HepG2 (cell line): Measurements from ENCODE around the gene IGFLR1. TPM values are rescaled to one million over a fixed set of nuclear protein-coding genes. Genes with fewer than 3 reads are reported as not detected.

ENCODE experiments used
- ATAC-seq: fragments of 200-7000 bp; cut with Tn5 transposase; 3 replicates; pipeline ENCODE4 v1.9.1; 2020; ENCODE audit warnings: mild to moderate bottlenecking, moderate library complexity
- BruUV-seq: library from RNA; stranded (reverse); fragments of 400-500 nt; replicated peaks from 2 replicates; lab custom pipeline; 2021; lab: Mats Ljungman, UMichigan
- CTCF ChIA-PET: fragments of 300-600 bp; formaldehyde crosslinking; extraction: SDS; loops from one replicate; lab custom pipeline; 2021; ENCODE audit warnings: low total read pairs, inconsistent platforms, low intra/inter-chr PET ratio; lab: Yijun Ruan, JAX
- POLR2A ChIA-PET: fragments of 350-600 bp; sonication (Branson Sonifier 250); formaldehyde crosslinking; loops from one replicate; lab custom pipeline; 2020; ENCODE audit warnings: antibody characterized with exemption, inconsistent platforms; lab: Yijun Ruan, JAX
- DNase-seq: peaks from one replicate; pipeline ENCODE4 v3.0.0-alpha.2; 2015; ENCODE audit warnings: low spot score
- FAIRE-seq: peaks from 3 replicates; lab custom pipeline; 2011; peaks lifted over from hg19 to GRCh38; lab: Jason Lieb, UNC
- H2AFZ ChIP-seq: one replicate; pipeline ENCODE4 v1.6.1; 2011; ENCODE audit warnings: low read length, inconsistent platforms
- H3K27ac ChIP-seq: fragments of 300-600 bp; 3 replicates; pipeline ENCODE4 v1.8.0; 2011; ENCODE audit warnings: mixed run types, mild to moderate bottlenecking, mixed read lengths, low read length, inconsistent platforms; ENCODE audit not compliant: insufficient read depth; ENCODE audit errors: extremely low read length
- H3K27me3 ChIP-seq, 2 experiments: fragments of 200-600 bp in 1 of 2; 2 replicates in 1 of 2; 3 replicates in 1 of 2; pipeline versions ENCODE4 v1.6.0 to v1.8.0; 2011; ENCODE audit warnings: low read length in 2 of 2, mild to moderate bottlenecking in 2 of 2, moderate library complexity in 2 of 2, inconsistent platforms in 1 of 2; ENCODE audit not compliant: insufficient read depth in 2 of 2, control insufficient read depth in 1 of 2
- H3K36me3 ChIP-seq, 2 experiments: fragments of 200-600 bp in 1 of 2; replicated peaks in 1 of 2; 2 replicates in 1 of 2; 3 replicates in 1 of 2; pipeline versions ENCODE4 v1.5.1 to v1.8.0; 2011; ENCODE audit warnings: low read length in 2 of 2, inconsistent platforms in 1 of 2; ENCODE audit not compliant: insufficient read depth in 2 of 2, control insufficient read depth in 1 of 2
- H3K4me1 ChIP-seq: 2 replicates; pipeline ENCODE4 v1.5.1; 2012; ENCODE audit warnings: low read length, inconsistent platforms; ENCODE audit not compliant: insufficient read depth
- H3K4me2 ChIP-seq: 2 replicates; pipeline ENCODE4 v1.6.0; 2011; ENCODE audit warnings: low read depth, low read length, inconsistent platforms
- H3K4me3 ChIP-seq, 3 experiments: fragments of 200-600 bp in 1 of 3; sonication (generic), shearing (Covaris generic) in 1 of 3; replicated peaks in 1 of 3; 2 replicates each; pipeline ENCODE4 v1.5.1; 2011 to 2016; ENCODE audit warnings: low read length in 3 of 3, inconsistent platforms in 2 of 3, low read depth in 2 of 3, mild to moderate bottlenecking in 2 of 3, control low read depth in 1 of 3, mixed read lengths in 1 of 3; ENCODE audit not compliant: insufficient read depth in 1 of 3
- H3K79me2 ChIP-seq: one replicate; pipeline ENCODE4 v1.6.1; 2011; ENCODE audit warnings: low read length, inconsistent platforms; ENCODE audit not compliant: insufficient read depth
- H3K9ac ChIP-seq: 2 replicates; pipeline ENCODE4 v1.6.0; 2011; ENCODE audit warnings: mild to moderate bottlenecking, low read depth, low read length, inconsistent platforms; ENCODE audit not compliant: insufficient read depth
- H3K9me3 ChIP-seq: 2 replicates; pipeline ENCODE4 v1.5.1; 2012; ENCODE audit warnings: mild to moderate bottlenecking, low read length
- H4K20me1 ChIP-seq: 2 replicates; pipeline ENCODE4 v1.6.0; 2011; ENCODE audit warnings: inconsistent platforms, mild to moderate bottlenecking, low read length, moderate library complexity; ENCODE audit not compliant: insufficient read depth
- ARHGAP35 ChIP-seq: sonication (generic); formaldehyde crosslinking; IDR thresholded peaks from 2 replicates; pipeline ENCODE4 v1.9.0; 2022; ENCODE audit warnings: mild to moderate bottlenecking, inconsistent platforms, moderate library complexity, missing genetic modification reagents, borderline replicate concordance
- ATF7-NPFF ChIP-seq: sonication (generic); formaldehyde crosslinking; IDR thresholded peaks from 2 replicates; pipeline ENCODE4 v1.8.1; 2023; ENCODE audit warnings: mild to moderate bottlenecking, low read depth, missing genetic modification reagents, moderate library complexity
- DR1 ChIP-seq: sonication (generic); formaldehyde crosslinking; IDR thresholded peaks from 2 replicates; pipeline ENCODE4 v1.8.0; 2021; ENCODE audit warnings: mild to moderate bottlenecking, missing genetic modification reagents, inconsistent platforms
- KLF15 ChIP-seq: sonication (generic); formaldehyde crosslinking; IDR thresholded peaks from 2 replicates; pipeline ENCODE4 v1.8.1; 2023; ENCODE audit warnings: borderline replicate concordance, mild to moderate bottlenecking, inconsistent platforms, missing genetic modification reagents, mixed read lengths
- KLF9 ChIP-seq: IDR thresholded peaks from 2 replicates; pipeline ENCODE4 v1.6.1; 2016; ENCODE audit warnings: low read depth
- MYNN ChIP-seq: sonication (generic); formaldehyde crosslinking; IDR thresholded peaks from 2 replicates; pipeline ENCODE4 v1.4.0; 2020; ENCODE audit warnings: mild to moderate bottlenecking, low read depth, missing genetic modification reagents
- PHF20 ChIP-seq: sonication (generic); formaldehyde crosslinking; IDR thresholded peaks from 2 replicates; pipeline ENCODE4 v1.5.0; 2020; ENCODE audit warnings: mild to moderate bottlenecking, missing genetic modification reagents
- RBFOX2 ChIP-seq: fragments of 200-400 bp; formaldehyde crosslinking; IDR thresholded peaks from 2 replicates; pipeline ENCODE4 v1.6.1; 2017; ENCODE audit warnings: low read depth, mild to moderate bottlenecking, low read length
- SAP130 ChIP-seq: IDR thresholded peaks from 2 replicates; pipeline ENCODE4 v1.6.1; 2016; ENCODE audit warnings: low read depth
- TSC22D2 ChIP-seq: sonication (generic); formaldehyde crosslinking; IDR thresholded peaks from 2 replicates; pipeline ENCODE4 v1.5.1; 2020; ENCODE audit warnings: missing genetic modification reagents, mild to moderate bottlenecking, borderline replicate concordance
- ZBTB7B ChIP-seq: sonication (generic); formaldehyde crosslinking; IDR thresholded peaks from 2 replicates; pipeline ENCODE4 v1.4.0; 2020; ENCODE audit warnings: missing genetic modification reagents
- ZNF383 ChIP-seq: sonication (generic); formaldehyde crosslinking; IDR thresholded peaks from 2 replicates; pipeline ENCODE4 v1.4.0; 2020; ENCODE audit warnings: missing genetic modification reagents, mild to moderate bottlenecking, borderline replicate concordance
- WGBS: methylation state at CpG from one replicate; pipeline ENCODE4 v1.1.6; 2017; ENCODE audit warnings: low lambda C conversion rate; 5-methylcytosine and 5-hydroxymethylcytosine counted together
- in situ Hi-C: cut with HindIII; loops from 2 replicates; pipeline ENCODE4 v1.10.0; 2017; ENCODE audit warnings: low pct_unique_long_range_greater_than_20kb; ENCODE audit not compliant: extremely low pct_ligation_motif_present
- intact Hi-C: fragments of 100-400 bp; cut with micrococcal nuclease; formaldehyde crosslinking; loops from one replicate; pipeline ENCODE4 v1.10.0; 2022; ENCODE audit not compliant: unreplicated experiment
- polyA plus RNA-seq, 8 experiments: library from polyadenylated mRNA; depleted of rRNA in 3 of 8; stranded (reverse) in 7 of 8; unstranded in 1 of 8; fragments of >200 nt; fragmentation: Illumina TruSeq in 4 of 8; extraction: Trizol in 4 of 8; gene quantifications; 2 replicates each; pipeline versions ENCODE4 v1.2.1 to v1.2.3, GENCODE V29; 2011 to 2016; ENCODE audit warnings: low read depth in 4 of 8, missing spikeins in 1 of 8, mixed read lengths in 1 of 8; ENCODE audit not compliant: insufficient read depth in 1 of 8
- total RNA-seq, 5 experiments: library from RNA; depleted of rRNA; stranded (reverse); fragments of >200 nt; fragmentation: Illumina TruSeq; extraction: Trizol; gene quantifications; 2 replicates each; pipeline ENCODE4 v1.2.3, GENCODE V29; 2016; ENCODE audit warnings: low read depth in 1 of 5
- TF ChIP-seq, protein P1 (sequence below): sonication (generic); formaldehyde crosslinking; conservative IDR thresholded peaks from 2 replicates; pipeline ENCODE4 v1.8.0; 2022; ENCODE audit warnings: mild to moderate bottlenecking, moderate library complexity, missing genetic modification reagents
- TF ChIP-seq, protein P2 (sequence below): sonication (generic); formaldehyde crosslinking; IDR thresholded peaks from 2 replicates; pipeline ENCODE4 v1.5.0; 2020; ENCODE audit warnings: missing genetic modification reagents
- TF ChIP-seq, protein P3 (sequence below): IDR thresholded peaks from 2 replicates; pipeline ENCODE4 v1.6.1; 2016; ENCODE audit warnings: missing genetic modification reagents, missing compliant biosample characterization
- TF ChIP-seq, protein P4 (sequence below): sonication (generic); formaldehyde crosslinking; IDR thresholded peaks from 2 replicates; pipeline ENCODE4 v1.8.0; 2022; ENCODE audit warnings: mild to moderate bottlenecking, missing genetic modification reagents, moderate library complexity
- TF ChIP-seq, protein P5 (sequence below): IDR thresholded peaks from 2 replicates; pipeline ENCODE4 v1.6.1; 2016

Gene IGFLR1
- total and polyA plus RNA-seq, 2 of the 13 experiments (the other 11 are each of a cell fraction or from before 2014, with no cell fraction given), result 5.4 to 8.9 TPM

DNA sequence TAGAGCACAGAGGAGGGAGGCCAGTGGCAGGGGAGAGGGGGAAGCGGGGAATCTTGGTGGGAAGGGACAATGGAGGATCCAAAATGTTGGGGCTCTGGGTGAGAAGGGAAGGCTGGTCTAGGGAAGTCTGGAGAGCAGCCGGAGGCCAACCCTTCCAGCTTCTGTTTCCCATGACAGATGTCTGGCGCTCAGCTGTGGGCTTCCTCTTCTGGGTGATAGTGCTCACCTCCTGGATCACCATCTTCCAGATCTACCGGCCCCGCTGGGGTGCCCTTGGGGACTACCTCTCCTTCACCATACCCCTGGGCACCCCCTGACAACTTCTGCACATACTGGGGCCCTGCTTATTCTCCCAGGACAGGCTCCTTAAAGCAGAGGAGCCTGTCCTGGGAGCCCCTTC lies 4.3 kb upstream of the IGFLR1 start (continued):
- TF ChIP-seq ZNF383 (CRISPR knock-in tag) (no peak), ATF7-NPFF (CRISPR knock-in tag) (no peak)
- TF ChIP-seq, protein P1, sequence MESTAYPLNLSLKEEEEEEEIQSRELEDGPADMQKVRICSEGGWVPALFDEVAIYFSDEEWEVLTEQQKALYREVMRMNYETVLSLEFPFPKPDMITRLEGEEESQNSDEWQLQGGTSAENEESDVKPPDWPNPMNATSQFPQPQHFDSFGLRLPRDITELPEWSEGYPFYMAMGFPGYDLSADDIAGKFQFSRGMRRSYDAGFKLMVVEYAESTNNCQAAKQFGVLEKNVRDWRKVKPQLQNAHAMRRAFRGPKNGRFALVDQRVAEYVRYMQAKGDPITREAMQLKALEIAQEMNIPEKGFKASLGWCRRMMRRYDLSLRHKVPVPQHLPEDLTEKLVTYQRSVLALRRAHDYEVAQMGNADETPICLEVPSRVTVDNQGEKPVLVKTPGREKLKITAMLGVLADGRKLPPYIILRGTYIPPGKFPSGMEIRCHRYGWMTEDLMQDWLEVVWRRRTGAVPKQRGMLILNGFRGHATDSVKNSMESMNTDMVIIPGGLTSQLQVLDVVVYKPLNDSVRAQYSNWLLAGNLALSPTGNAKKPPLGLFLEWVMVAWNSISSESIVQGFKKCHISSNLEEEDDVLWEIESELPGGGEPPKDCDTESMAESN (CRISPR knock-in tag), result no peak

DNA sequence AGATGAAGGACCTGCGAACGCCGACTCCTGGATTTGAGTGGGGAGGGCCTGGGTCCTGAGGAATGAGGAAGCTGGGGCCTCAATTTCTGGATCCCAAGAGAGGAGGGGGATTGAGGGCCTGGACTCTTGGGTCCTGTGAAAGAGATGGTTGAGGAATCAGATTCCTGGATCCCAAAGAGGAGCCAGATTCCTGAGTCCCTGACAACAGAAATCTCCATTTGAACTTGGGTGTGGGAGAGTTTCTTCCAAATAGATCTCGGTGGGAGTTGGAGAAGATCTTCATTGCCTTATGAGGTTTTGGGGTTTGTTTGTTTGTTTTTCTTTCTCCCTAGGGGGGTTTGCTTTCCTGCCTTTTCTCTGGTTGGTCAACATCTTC lies 3.8 kb upstream of the IGFLR1 start:
- POLR2A ChIA-PET, result interaction anchor here (0.6 to 1.9 kb wide), 9 partner anchors 11 to 102 kb away, joined by 3 to 11 read pairs (median 3); partner anchors contain the start of genes COX6B1, HSPB6 and PROSER3
- H3K9ac ChIP-seq, result peak overlapping the region; percentile 84
- in situ Hi-C loops, result no loop called here
- no peaks in the 10 kb centered on the region for H3K36me3 ChIP-seq
- H3K4me1 ChIP-seq, result peaks cover 51% of the 10 kb centered on the region
- no peak for ATAC-seq
- H3K79me2 ChIP-seq, result peaks cover 20% of the 10 kb centered on the region
- TF ChIP-seq, protein P2, sequence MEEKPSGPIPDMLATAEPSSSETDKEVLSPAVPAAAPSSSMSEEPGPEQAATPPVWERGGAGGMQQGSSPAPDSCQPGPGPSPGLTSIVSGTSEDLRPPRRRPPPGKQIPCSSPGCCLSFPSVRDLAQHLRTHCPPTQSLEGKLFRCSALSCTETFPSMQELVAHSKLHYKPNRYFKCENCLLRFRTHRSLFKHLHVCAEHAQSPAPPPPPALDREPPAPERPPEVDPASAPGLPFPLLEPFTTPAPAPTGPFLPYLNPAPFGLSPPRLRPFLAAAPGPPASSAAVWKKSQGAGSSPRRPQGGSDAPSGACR (CRISPR knock-in tag), result no peak
- TF ChIP-seq KLF9 (CRISPR knock-in tag) (no peak), MYNN (CRISPR knock-in tag) (no peak), SAP130 (CRISPR knock-in tag) (no peak), DR1 (no peak), TSC22D2 (CRISPR knock-in tag) (no peak), RBFOX2 (no peak), KLF15 (CRISPR knock-in tag) (no peak), PHF20 (CRISPR knock-in tag) (no peak), ARHGAP35 (CRISPR knock-in tag) (no peak), ZBTB7B (no peak)
- TF ChIP-seq, protein P3, sequence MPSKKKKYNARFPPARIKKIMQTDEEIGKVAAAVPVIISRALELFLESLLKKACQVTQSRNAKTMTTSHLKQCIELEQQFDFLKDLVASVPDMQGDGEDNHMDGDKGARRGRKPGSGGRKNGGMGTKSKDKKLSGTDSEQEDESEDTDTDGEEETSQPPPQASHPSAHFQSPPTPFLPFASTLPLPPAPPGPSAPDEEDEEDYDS, result no peak
- TF ChIP-seq, protein P4, sequence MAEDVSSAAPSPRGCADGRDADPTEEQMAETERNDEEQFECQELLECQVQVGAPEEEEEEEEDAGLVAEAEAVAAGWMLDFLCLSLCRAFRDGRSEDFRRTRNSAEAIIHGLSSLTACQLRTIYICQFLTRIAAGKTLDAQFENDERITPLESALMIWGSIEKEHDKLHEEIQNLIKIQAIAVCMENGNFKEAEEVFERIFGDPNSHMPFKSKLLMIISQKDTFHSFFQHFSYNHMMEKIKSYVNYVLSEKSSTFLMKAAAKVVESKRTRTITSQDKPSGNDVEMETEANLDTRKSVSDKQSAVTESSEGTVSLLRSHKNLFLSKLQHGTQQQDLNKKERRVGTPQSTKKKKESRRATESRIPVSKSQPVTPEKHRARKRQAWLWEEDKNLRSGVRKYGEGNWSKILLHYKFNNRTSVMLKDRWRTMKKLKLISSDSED, result no peak
- TF ChIP-seq, protein P5, sequence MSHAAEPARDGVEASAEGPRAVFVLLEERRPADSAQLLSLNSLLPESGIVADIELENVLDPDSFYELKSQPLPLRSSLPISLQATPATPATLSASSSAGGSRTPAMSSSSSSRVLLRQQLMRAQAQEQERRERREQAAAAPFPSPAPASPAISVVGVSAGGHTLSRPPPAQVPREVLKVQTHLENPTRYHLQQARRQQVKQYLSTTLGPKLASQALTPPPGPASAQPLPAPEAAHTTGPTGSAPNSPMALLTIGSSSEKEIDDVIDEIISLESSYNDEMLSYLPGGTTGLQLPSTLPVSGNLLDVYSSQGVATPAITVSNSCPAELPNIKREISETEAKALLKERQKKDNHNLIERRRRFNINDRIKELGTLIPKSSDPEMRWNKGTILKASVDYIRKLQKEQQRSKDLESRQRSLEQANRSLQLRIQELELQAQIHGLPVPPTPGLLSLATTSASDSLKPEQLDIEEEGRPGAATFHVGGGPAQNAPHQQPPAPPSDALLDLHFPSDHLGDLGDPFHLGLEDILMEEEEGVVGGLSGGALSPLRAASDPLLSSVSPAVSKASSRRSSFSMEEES (CRISPR knock-in tag), result no peak
- intact Hi-C loops, result loop anchor here (10.0 kb wide), 1 partner anchor 51 kb away; no protein-coding TSS in a partner anchor
- H3K27me3 ChIP-seq, result no peaks in the 10 kb centered on the region; a peak in 1 of 5 replicates
- no peak for DNase-seq
- no peaks in the 10 kb centered on the region for H3K9me3 ChIP-seq
- H3K27ac ChIP-seq, result peak overlapping the region; percentile 94
- CTCF ChIA-PET, result no interaction called here
- H3K4me2 ChIP-seq, result peak overlapping the region; percentile 86
- no peaks in the 10 kb centered on the region for H4K20me1 ChIP-seq
- FAIRE-seq, result no peak
- WGBS, result 8% methylated on average over 4 of the region's 4 CpGs
- H2AFZ ChIP-seq, result no peak overlapping the region
- no TSS peak for BruUV-seq
- H3K4me3 ChIP-seq, result peak overlapping the region; percentile 82 to 99 (median 96)
